Right cardiac atrium (tissue), 5 donors: ENCODE measurements around the gene KMT2C. TPM values are rescaled to one million over a fixed set of nuclear protein-coding genes. Genes with fewer than 3 reads are reported as not detected.

ENCODE experiments used
- ATAC-seq, 2 donors: fragments of 200-7000 bp; cut with Tn5 transposase; one replicate each; pipeline versions ENCODE4 v1.8.0 to v1.9.1; 2020; ENCODE audit warnings: moderate library complexity in 2 of 2, mild to moderate bottlenecking in 1 of 2
- DNase-seq, 3 donors: peaks; one replicate each; pipeline ENCODE4 v3.0.0-alpha.2; 2020
- H3K27ac ChIP-seq: one replicate; pipeline ENCODE4 v1.5.1; 2013; ENCODE audit warnings: mild to moderate bottlenecking, low read length, control low read depth, moderate library complexity
- H3K27me3 ChIP-seq: one replicate; pipeline ENCODE4 v1.6.1; 2013; ENCODE audit not compliant: control insufficient read depth, insufficient read depth
- H3K4me1 ChIP-seq: one replicate; pipeline ENCODE4 v1.6.1; 2013; ENCODE audit warnings: low read length; ENCODE audit not compliant: control insufficient read depth, insufficient read depth
- H3K4me3 ChIP-seq: one replicate; pipeline ENCODE4 v1.5.1; 2013; ENCODE audit warnings: low read length, control low read depth
- H3K9me3 ChIP-seq: one replicate; pipeline ENCODE4 v1.6.1; 2013; ENCODE audit warnings: low read length; ENCODE audit not compliant: control insufficient read depth
- WGBS: extraction: QIAGEN DNeasy Blood & Tissue Kit; methylation state at CpG from one replicate; pipeline ENCODE4 v1.1.7; 2013; 5-methylcytosine and 5-hydroxymethylcytosine counted together
- intact Hi-C, 4 donors: fragments of 100-400 bp; cut with DNase I; formaldehyde crosslinking; loops; one replicate each; pipeline versions ENCODE4 v1.11.0 to v1.14.0; 2022 to 2023
- polyA plus RNA-seq: library from polyadenylated mRNA; stranded (reverse); fragments of 200-250 nt; gene quantifications from one replicate; pipeline ENCODE4 v1.2.3, GENCODE V29; 2013
- total RNA-seq, 4 donors: library from RNA; stranded (reverse); fragmentation: NEBNext Ultra II Directional; extraction: Animal tissue kit (Norgen Biotek cat#: 25700); gene quantifications; one replicate each; pipeline ENCODE4 v1.2.1, GENCODE V29; 2021
- donor health status: healthy with polysubstance abuse.
- donor health status: DM: no; HTN: yes; CAD: no.
- donor health status: DM: no; HTN: no; CAD: no.
- donor health status: DM: no; HTN: yes; CAD: no; lungs with severe emphysema.
- donor health status: DM: yes; HTN: yes; CAD: no.

The KMT2C gene
- total and polyA plus RNA-seq, 5 donors, result 10.9 to 52.6 (median 49.9) TPM

GRCh38 chr7:152121432-152121831 is 314.4 kb downstream of the KMT2C start:
- H3K27me3 ChIP-seq, result no peaks in the 10 kb centered on the region
- intact Hi-C loops, result no loop called here
- ATAC-seq, result no peak
- H3K9me3 ChIP-seq, result no peaks in the 10 kb centered on the region
- no peak overlapping the region for H3K27ac ChIP-seq
- H3K4me3 ChIP-seq, result no peak overlapping the region
- 93% methylated on average over 9 of the region's 9 CpGs for WGBS
- DNase-seq, result no peak
- H3K4me1 ChIP-seq, result no peaks in the 10 kb centered on the region

- H3K27ac ChIP-seq, result no peak overlapping the region
- 95% methylated on average over 7 of the region's 7 CpGs for WGBS
- H3K9me3 ChIP-seq, result no peaks in the 10 kb centered on the region
- no peak overlapping the region for H3K4me3 ChIP-seq
- H3K27me3 ChIP-seq, result no peaks in the 10 kb centered on the region
- no peaks in the 10 kb centered on the region for H3K4me1 ChIP-seq
- intact Hi-C loops, result no loop called here
- DNase-seq (no peak), ATAC-seq (no peak)
Measured at GRCh38 chr7:152120776-152121175, 315.0 kb downstream of the KMT2C start.

GRCh38 chr7:152120210-152120609 is 315.6 kb downstream of the KMT2C start:
- Histone ChIP-seq H3K27ac (no peak overlapping the region), H3K9me3 (no peaks in the 10 kb centered on the region), H3K27me3 (no peaks in the 10 kb centered on the region), H3K4me1 (no peaks in the 10 kb centered on the region), H3K4me3 (no peak overlapping the region)
- whole genome bisulfite sequencing, result 90% methylated on average over 6 of the region's 6 CpGs
- ATAC-seq (no peak), DNase-seq (no peak)
- intact Hi-C loops, result no loop called here

GRCh38 chr7:152117356-152117755 is 318.4 kb downstream of the KMT2C start:
- Histone ChIP-seq H3K27me3 (no peaks in the 10 kb centered on the region), H3K4me3 (no peak overlapping the region), H3K4me1 (no peaks in the 10 kb centered on the region), H3K27ac (no peak overlapping the region), H3K9me3 (no peaks in the 10 kb centered on the region)
- DNase-seq (no peak), ATAC-seq (no peak)
- intact Hi-C loops, result no loop called here
- WGBS, result 92% methylated on average over 8 of the region's 8 CpGs

GRCh38 chr7:152115021-152115718 is 320.6 kb downstream of the KMT2C start:
- H3K4me1 ChIP-seq, result no peaks in the 10 kb centered on the region
- no peak for DNase-seq
- no peak overlapping the region for H3K27ac ChIP-seq
- no peak for ATAC-seq
- 92% methylated on average over 9 of the region's 9 CpGs for WGBS
- no peaks in the 10 kb centered on the region for H3K9me3 ChIP-seq
- intact Hi-C loops, result no loop called here
- H3K27me3 ChIP-seq, result no peaks in the 10 kb centered on the region
- H3K4me3 ChIP-seq, result no peak overlapping the region

- H3K4me1 ChIP-seq, result no peaks in the 10 kb centered on the region
- no peaks in the 10 kb centered on the region for H3K27me3 ChIP-seq
- intact Hi-C loops, result no loop called here
- H3K9me3 ChIP-seq, result no peaks in the 10 kb centered on the region
- H3K4me3 ChIP-seq, result no peak overlapping the region
- ATAC-seq (no peak), DNase-seq (no peak)
- no peak overlapping the region for H3K27ac ChIP-seq
Measured at GRCh38 chr7:152112829-152113228, 323.0 kb downstream of the KMT2C start.

- Histone ChIP-seq H3K9me3 (no peaks in the 10 kb centered on the region), H3K27ac (no peak overlapping the region), H3K4me3 (no peak overlapping the region), H3K4me1 (no peaks in the 10 kb centered on the region), H3K27me3 (no peaks in the 10 kb centered on the region)
- intact Hi-C loops, result no loop called here
- WGBS, result 74% methylated on average over 7 of the region's 7 CpGs
- ATAC-seq (peak; percentile 48 to 67), DNase-seq (no peak)
Measured at GRCh38 chr7:152108359-152108758, 327.4 kb downstream of the KMT2C start.

- Histone ChIP-seq H3K4me3 (no peak overlapping the region), H3K27me3 (no peaks in the 10 kb centered on the region), H3K4me1 (no peaks in the 10 kb centered on the region), H3K27ac (no peak overlapping the region), H3K9me3 (no peaks in the 10 kb centered on the region)
- intact Hi-C loops, result no loop called here
- WGBS, result 97% methylated on average over 17 of the region's 17 CpGs
- DNase-seq (peak in 1 of 3 donors; percentile 58), ATAC-seq (peak in 1 of 2 donors; percentile 28)
Measured at GRCh38 chr7:152107945-152108344, 327.9 kb downstream of the KMT2C start.

GRCh38 chr7:152106990-152107389 is 328.8 kb downstream of the KMT2C start:
- intact Hi-C loops, result no loop called here
- H3K4me1 ChIP-seq, result no peaks in the 10 kb centered on the region

GRCh38 chr7:152105205-152105604 is 330.6 kb downstream of the KMT2C start:
- Histone ChIP-seq H3K4me1 (no peaks in the 10 kb centered on the region), H3K4me3 (no peak overlapping the region), H3K27me3 (no peaks in the 10 kb centered on the region), H3K27ac (no peak overlapping the region), H3K9me3 (no peaks in the 10 kb centered on the region)
- 94% methylated on average over 11 of the region's 11 CpGs for WGBS
- intact Hi-C loops, result no loop called here
- ATAC-seq (no peak), DNase-seq (no peak)

More at GRCh38 chr7:152106990-152107389, 328.8 kb downstream of the KMT2C start:
- Histone ChIP-seq H3K4me3 (no peak overlapping the region), H3K9me3 (no peaks in the 10 kb centered on the region), H3K27ac (no peak overlapping the region), H3K27me3 (no peaks in the 10 kb centered on the region)
- WGBS, result 59% methylated on average over 4 of the region's 4 CpGs
- DNase-seq (no peak), ATAC-seq (no peak)

- H3K4me3 ChIP-seq, result no peak overlapping the region
Measured at GRCh38 chr7:152103691-152104090, 332.1 kb downstream of the KMT2C start.

GRCh38 chr7:152103066-152103465 is 332.7 kb downstream of the KMT2C start:
- no peaks in the 10 kb centered on the region for H3K27me3 ChIP-seq
- no peaks in the 10 kb centered on the region for H3K9me3 ChIP-seq
- H3K4me3 ChIP-seq, result no peak overlapping the region
- H3K4me1 ChIP-seq, result no peaks in the 10 kb centered on the region
- 88% methylated on average over 7 of the region's 7 CpGs for WGBS
- intact Hi-C loops, result no loop called here
- ATAC-seq (peak in 1 of 2 donors; percentile 17), DNase-seq (no peak)
- H3K27ac ChIP-seq, result no peak overlapping the region

More at GRCh38 chr7:152103691-152104090, 332.1 kb downstream of the KMT2C start:
- no peak for DNase-seq
- Histone ChIP-seq H3K4me1 (no peaks in the 10 kb centered on the region), H3K27ac (no peak overlapping the region), H3K27me3 (no peaks in the 10 kb centered on the region), H3K9me3 (no peaks in the 10 kb centered on the region)
- ATAC-seq, result no peak
- intact Hi-C loops, result no loop called here
- 70% methylated on average over 5 of the region's 5 CpGs for WGBS
